ENCODE data around the gene TRMT2A. TPM values are rescaled to one million over a fixed set of nuclear protein-coding genes. Genes with fewer than 3 reads are reported as not detected.

The TRMT2A gene
- total and polyA plus RNA-seq, 8 donors, result 23.8 to 120 (median 34.1) TPM

- peak overlapping the region; percentile 78 to 84 (median 79) for H3K27ac ChIP-seq
- intact Hi-C loops (cut with DNase I), result no loop called here
- ATAC-seq, result peak; percentile 1 to 13 (median 2)
- H3K4me1 ChIP-seq, result peaks cover 10 to 36% (median 12%) of the 10 kb centered on the region in 3 donors
- H3K4me3 ChIP-seq, result peak overlapping the region; percentile 63 to 77 (median 74)
- TF ChIP-seq CTCF (IDR thresholded peaks at IDR 0.05), result no peak
- no peaks in the 10 kb centered on the region for H3K9me3 ChIP-seq
- DNase-seq, result peak in 3 of 6 donors; percentile 52 to 72 (median 56)
- 4 to 5% methylated on average over 22 to 27 of the region's 27 CpGs for WGBS, 2 donors
- H3K27me3 ChIP-seq, result no peaks in the 10 kb centered on the region
- H3K36me3 ChIP-seq, result no peaks in the 10 kb centered on the region
- no peak for FAIRE-seq
Observed at GRCh38 chr22:20116376-20116950, 563 bp downstream of the TRMT2A start.

- Histone ChIP-seq H3K4me1 (peaks cover 10 to 38% (median 12%) of the 10 kb centered on the region in 3 donors), H3K27ac (peak within 1 kb of the TSS; percentile 78 to 84 (median 79)), H3K9me3 (no peaks in the 10 kb centered on the region), H3K36me3 (no peaks in the 10 kb centered on the region), H3K4me3 (peak within 1 kb of the TSS; percentile 63 to 77 (median 74)), H3K27me3 (no peaks in the 10 kb centered on the region)
- peak in 4 of 6 donors; percentile 49 to 84 (median 61) for DNase-seq
- intact Hi-C loops (cut with DNase I), result no loop called here
- 39 to 49% methylated on average over 30 of the region's 30 CpGs for WGBS, 2 donors
- ATAC-seq, result no peak
- no peak for TF ChIP-seq CTCF (IDR thresholded peaks at IDR 0.05)
- no peak for FAIRE-seq
Observed at GRCh38 chr22:20115691-20116375, 1.2 kb downstream of the TRMT2A start, which contains the start of gene RANBP1. Gene RANBP1 (plus strand): TSS chr22:20116104. CDS start chr22:20116185, 81 bp downstream.

- H3K4me1 ChIP-seq, result peaks cover 10 to 40% (median 12%) of the 10 kb centered on the region in 3 donors
- no peak for FAIRE-seq
- H3K36me3 ChIP-seq, result peaks cover 0 to 8% (median 5%) of the 10 kb centered on the region in 3 donors
Observed at GRCh38 chr22:20114506-20115475, 2.2 kb downstream of the TRMT2A start.

More at GRCh38 chr22:20114506-20115475, 2.2 kb downstream of the TRMT2A start:
- ATAC-seq, result no peak
- H3K27me3 ChIP-seq, result no peaks in the 10 kb centered on the region
- H3K9me3 ChIP-seq, result no peaks in the 10 kb centered on the region
- intact Hi-C loops (cut with DNase I), result no loop called here
- no peak for TF ChIP-seq CTCF (IDR thresholded peaks at IDR 0.05)
- DNase-seq, result peak in 2 of 6 donors; percentile 46 to 72
- H3K4me3 ChIP-seq, result no peak overlapping the region
- WGBS, 2 donors, result 86 to 90% methylated on average over 36 of the region's 36 CpGs
- no peak overlapping the region for H3K27ac ChIP-seq

All from pancreas (tissue), 10 donors.